Measurements from ENCODE around the gene EHD1.

Gene EHD1

GRCh38 chr11:64813826-64814225, 64.6 kb downstream of the EHD1 start:
- peaks cover 3% of the 10 kb centered on the region for H3K79me2 ChIP-seq (ENCODE audit: control insufficient read depth, insufficient read depth, low read length, poor library complexity)
- WGBS (ENCODE audit: extremely low coverage, insufficient coverage, insufficient read length), result no CpG with 5 or more reads among the region's 5 CpGs
- H2BK5ac ChIP-seq (ENCODE audit: low read depth, low read length, poor library complexity), result no peak overlapping the region
- no peak overlapping the region for H4K8ac ChIP-seq (ENCODE audit: low read depth, low read length)
- H4K91ac ChIP-seq (ENCODE audit: low read depth, low read length), result no peak overlapping the region
- H3K14ac ChIP-seq (ENCODE audit: low read length), result no peak overlapping the region
- peaks cover 2 to 5% of the 10 kb centered on the region in 2 experiments for H3K4me1 ChIP-seq (ENCODE audit: control insufficient read depth in 1 of 2, insufficient read depth in 2 of 2, low read length in 2 of 2)
- no peak overlapping the region for H3K27ac ChIP-seq (ENCODE audit: low read depth, low read length)
- H3K9ac ChIP-seq (ENCODE audit: low read length), result no peak overlapping the region
- no peak overlapping the region for H3K18ac ChIP-seq (ENCODE audit: low read length)
- H3K79me1 ChIP-seq (ENCODE audit: low read length), result peaks cover 5% of the 10 kb centered on the region
- H4K12ac ChIP-seq (ENCODE audit: low read depth, low read length), result no peak overlapping the region
- H3K23ac ChIP-seq (ENCODE audit: low read length), result no peak overlapping the region
- no peak for DNase-seq
- no peak overlapping the region for H3K4me2 ChIP-seq (ENCODE audit: low read length)
- no peak overlapping the region for H2AFZ ChIP-seq (ENCODE audit: insufficient read depth, low read length, poor library complexity)
- H3K36me3 ChIP-seq (ENCODE audit: control insufficient read depth in 1 of 2, insufficient read depth in 2 of 2, low read length in 2 of 2), result no peaks in the 10 kb centered on the region
- H3K4me3 ChIP-seq (ENCODE audit: low read depth, low read length), result no peak overlapping the region
- no peak overlapping the region for H2AK5ac ChIP-seq (ENCODE audit: low read length)
- H2BK120ac ChIP-seq (ENCODE audit: insufficient read depth, low read length, poor library complexity), result no peak overlapping the region
- H2BK12ac ChIP-seq (ENCODE audit: low read length), result no peak overlapping the region
- H3K4ac ChIP-seq (ENCODE audit: low read depth, low read length), result no peak overlapping the region
- H3K9me3 ChIP-seq (ENCODE audit: insufficient read depth, low read depth, low read length), result no peaks in the 10 kb centered on the region
- no peaks in the 10 kb centered on the region for H3K27me3 ChIP-seq (ENCODE audit: insufficient read depth, low read length)

GRCh38 chr11:64810891-64811272, 67.5 kb downstream of the EHD1 start:
- peaks cover 5% of the 10 kb centered on the region for H3K79me1 ChIP-seq (ENCODE audit: low read length)
- peaks cover 21 to 22% of the 10 kb centered on the region in 2 experiments for H3K36me3 ChIP-seq (ENCODE audit: control insufficient read depth in 1 of 2, insufficient read depth in 2 of 2, low read length in 2 of 2)
- no peak overlapping the region for H3K9ac ChIP-seq (ENCODE audit: low read length)
- H2BK5ac ChIP-seq (ENCODE audit: low read depth, low read length, poor library complexity), result no peak overlapping the region
- peak overlapping the region; percentile 80 for H2AFZ ChIP-seq (ENCODE audit: insufficient read depth, low read length, poor library complexity)
- H4K12ac ChIP-seq (ENCODE audit: low read depth, low read length), result peak overlapping the region; percentile 81
- no peak overlapping the region for H3K23ac ChIP-seq (ENCODE audit: low read length)
- peak; percentile 72 for DNase-seq
- no peak overlapping the region for H3K4me3 ChIP-seq (ENCODE audit: low read depth, low read length)
- H3K27ac ChIP-seq (ENCODE audit: low read depth, low read length), result no peak overlapping the region
- no CpG with 5 or more reads among the region's 17 CpGs for WGBS (ENCODE audit: extremely low coverage, insufficient coverage, insufficient read length)
- no peak overlapping the region for H4K91ac ChIP-seq (ENCODE audit: low read depth, low read length)
- no peak overlapping the region for H3K14ac ChIP-seq (ENCODE audit: low read length)
- H2BK120ac ChIP-seq (ENCODE audit: insufficient read depth, low read length, poor library complexity), result no peak overlapping the region
- H4K8ac ChIP-seq (ENCODE audit: low read depth, low read length), result peak overlapping the region; percentile 52
- H3K4me2 ChIP-seq (ENCODE audit: low read length), result peak overlapping the region; percentile 63
- H2BK12ac ChIP-seq (ENCODE audit: low read length), result no peak overlapping the region
- no peak overlapping the region for H2AK5ac ChIP-seq (ENCODE audit: low read length)
- H3K79me2 ChIP-seq (ENCODE audit: control insufficient read depth, insufficient read depth, low read length, poor library complexity), result peaks cover 3% of the 10 kb centered on the region
- no peak overlapping the region for H3K18ac ChIP-seq (ENCODE audit: low read length)
- no peaks in the 10 kb centered on the region for H3K9me3 ChIP-seq (ENCODE audit: insufficient read depth, low read depth, low read length)
- no peak overlapping the region for H3K4ac ChIP-seq (ENCODE audit: low read depth, low read length)
- no peaks in the 10 kb centered on the region for H3K27me3 ChIP-seq (ENCODE audit: insufficient read depth, low read length)
- H3K4me1 ChIP-seq (ENCODE audit: control insufficient read depth in 1 of 2, insufficient read depth in 2 of 2, low read length in 2 of 2), result peaks cover 2 to 5% of the 10 kb centered on the region in 2 experiments

GRCh38 chr11:64810271-64810890, 68.0 kb downstream of the EHD1 start, which contains the start of gene MEN1:
Gene MEN1 (minus strand): TSS chr11:64810551. CDS start chr11:64810109, 442 bp downstream.
- Histone ChIP-seq H3K36me3 (ENCODE audit: control insufficient read depth in 1 of 2, insufficient read depth in 2 of 2, low read length in 2 of 2) (peaks cover 25 to 27% of the 10 kb centered on the region in 2 experiments), H2BK12ac (ENCODE audit: low read length) (no peak within 1 kb of the TSS), H3K79me2 (ENCODE audit: control insufficient read depth, insufficient read depth, low read length, poor library complexity) (peaks cover 3% of the 10 kb centered on the region), H3K27ac (ENCODE audit: low read depth, low read length) (peak within 1 kb of the TSS; percentile 36), H2BK5ac (ENCODE audit: low read depth, low read length, poor library complexity) (no peak within 1 kb of the TSS), H3K9me3 (ENCODE audit: insufficient read depth, low read depth, low read length) (no peaks in the 10 kb centered on the region), H2BK120ac (ENCODE audit: insufficient read depth, low read length, poor library complexity) (no peak within 1 kb of the TSS), H4K8ac (ENCODE audit: low read depth, low read length) (peak within 1 kb of the TSS; percentile 56), H2AK5ac (ENCODE audit: low read length) (peak within 1 kb of the TSS; percentile 27), H3K14ac (ENCODE audit: low read length) (peak within 1 kb of the TSS; percentile 36), H3K23ac (ENCODE audit: low read length) (no peak within 1 kb of the TSS), H3K4ac (ENCODE audit: low read depth, low read length) (peak within 1 kb of the TSS; percentile 12), H3K27me3 (ENCODE audit: insufficient read depth, low read length) (no peaks in the 10 kb centered on the region), H3K9ac (ENCODE audit: low read length) (peak within 1 kb of the TSS; percentile 94), H3K4me3 (ENCODE audit: low read depth, low read length) (peak within 1 kb of the TSS; percentile 87), H4K91ac (ENCODE audit: low read depth, low read length) (peak within 1 kb of the TSS; percentile 41), H4K12ac (ENCODE audit: low read depth, low read length) (peak within 1 kb of the TSS; percentile 81), H3K4me2 (ENCODE audit: low read length) (peak within 1 kb of the TSS; percentile 91), H3K18ac (ENCODE audit: low read length) (peak within 1 kb of the TSS; percentile 49), H3K4me1 (ENCODE audit: control insufficient read depth in 1 of 2, insufficient read depth in 2 of 2, low read length in 2 of 2) (peaks cover 2 to 5% of the 10 kb centered on the region in 2 experiments), H3K79me1 (ENCODE audit: low read length) (peaks cover 5% of the 10 kb centered on the region), H2AFZ (ENCODE audit: insufficient read depth, low read length, poor library complexity) (peak within 1 kb of the TSS; percentile 80)
- WGBS (ENCODE audit: extremely low coverage, insufficient coverage, insufficient read length), result no CpG with 5 or more reads among the region's 46 CpGs
- peak; percentile 98 for DNase-seq

- no peaks in the 10 kb centered on the region for H3K9me3 ChIP-seq (ENCODE audit: insufficient read depth, low read depth, low read length)
- peaks cover 2 to 5% of the 10 kb centered on the region in 2 experiments for H3K4me1 ChIP-seq (ENCODE audit: control insufficient read depth in 1 of 2, insufficient read depth in 2 of 2, low read length in 2 of 2)
- no CpG with 5 or more reads among the region's 44 CpGs for WGBS (ENCODE audit: extremely low coverage, insufficient coverage, insufficient read length)
- peak overlapping the region; percentile 41 for H4K91ac ChIP-seq (ENCODE audit: low read depth, low read length)
- H3K36me3 ChIP-seq (ENCODE audit: control insufficient read depth in 1 of 2, insufficient read depth in 2 of 2, low read length in 2 of 2), result peaks cover 31 to 33% of the 10 kb centered on the region in 2 experiments
- peaks cover 5% of the 10 kb centered on the region for H3K79me1 ChIP-seq (ENCODE audit: low read length)
- H2AFZ ChIP-seq (ENCODE audit: insufficient read depth, low read length, poor library complexity), result peak overlapping the region; percentile 51
- H4K12ac ChIP-seq (ENCODE audit: low read depth, low read length), result peak overlapping the region; percentile 51
- no peaks in the 10 kb centered on the region for H3K27me3 ChIP-seq (ENCODE audit: insufficient read depth, low read length)
- H3K79me2 ChIP-seq (ENCODE audit: control insufficient read depth, insufficient read depth, low read length, poor library complexity), result peaks cover 3% of the 10 kb centered on the region
- H3K4me2 ChIP-seq (ENCODE audit: low read length), result peak overlapping the region; percentile 91
- no peak overlapping the region for H3K23ac ChIP-seq (ENCODE audit: low read length)
- H2BK12ac ChIP-seq (ENCODE audit: low read length), result no peak overlapping the region
- H3K4me3 ChIP-seq (ENCODE audit: low read depth, low read length), result peak overlapping the region; percentile 87
- peak overlapping the region; percentile 12 for H3K4ac ChIP-seq (ENCODE audit: low read depth, low read length)
- peak overlapping the region; percentile 49 for H3K18ac ChIP-seq (ENCODE audit: low read length)
- H4K8ac ChIP-seq (ENCODE audit: low read depth, low read length), result peak overlapping the region; percentile 56
- peak; percentile 45 to 66 for DNase-seq
- peak overlapping the region; percentile 36 for H3K27ac ChIP-seq (ENCODE audit: low read depth, low read length)
- peak overlapping the region; percentile 94 for H3K9ac ChIP-seq (ENCODE audit: low read length)
- peak overlapping the region; percentile 36 for H3K14ac ChIP-seq (ENCODE audit: low read length)
- peak overlapping the region; percentile 27 for H2AK5ac ChIP-seq (ENCODE audit: low read length)
- H2BK5ac ChIP-seq (ENCODE audit: low read depth, low read length, poor library complexity), result no peak overlapping the region
- no peak overlapping the region for H2BK120ac ChIP-seq (ENCODE audit: insufficient read depth, low read length, poor library complexity)
Measured at GRCh38 chr11:64809781-64810241, 68.6 kb downstream of the EHD1 start.
